DMS53 (cell line): ENCODE results near the gene FAM89B.
"Not testable (repeated sequence)": the region's sequence is repeated elsewhere in the genome, so short reads cannot be mapped to it uniquely, and the experiment has no call there.

Experiments used
- DNase-seq: peaks from one replicate; lab custom pipeline; 2025; lab: John Stamatoyannopoulos, UW

The FAM89B gene

DNA sequence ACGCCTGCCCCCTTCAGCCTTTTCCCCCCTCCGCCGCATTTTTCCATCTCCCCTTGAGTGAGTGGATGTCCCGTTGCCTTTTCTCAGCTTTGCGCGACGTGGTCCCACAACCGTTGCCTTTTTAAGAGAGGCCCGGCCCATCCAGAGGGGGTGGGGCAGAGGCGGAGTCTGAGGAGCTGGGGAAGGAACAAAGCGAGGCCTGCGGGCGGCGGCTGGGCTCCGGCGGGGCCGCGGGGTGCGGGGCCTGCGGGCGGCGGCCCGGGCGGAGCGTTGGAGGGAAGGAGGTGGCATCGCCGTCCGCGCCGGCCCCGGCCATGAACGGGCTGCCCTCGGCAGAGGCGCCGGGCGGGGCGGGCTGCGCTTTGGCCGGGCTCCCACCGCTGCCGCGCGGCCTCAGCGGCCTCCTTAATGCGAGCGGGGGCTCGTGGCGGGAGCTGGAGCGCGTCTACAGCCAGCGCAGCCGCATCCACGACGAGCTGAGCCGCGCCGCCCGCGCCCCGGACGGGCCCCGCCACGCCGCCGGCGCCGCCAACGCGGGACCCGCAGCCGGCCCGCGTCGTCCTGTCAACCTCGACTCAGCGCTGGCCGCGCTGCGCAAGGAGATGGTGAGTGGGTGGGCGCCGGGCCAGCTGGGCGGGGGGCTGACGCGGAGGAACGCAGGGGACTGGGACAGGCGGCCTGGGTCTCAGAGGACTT, at the start of gene FAM89B:
Gene FAM89B, plus strand, starts transcription at position 183 of the 696 bp plus-strand sequence. Its CDS starts 132 bp downstream, at position 315.
- peak; percentile 91 for DNase-seq

DNA sequence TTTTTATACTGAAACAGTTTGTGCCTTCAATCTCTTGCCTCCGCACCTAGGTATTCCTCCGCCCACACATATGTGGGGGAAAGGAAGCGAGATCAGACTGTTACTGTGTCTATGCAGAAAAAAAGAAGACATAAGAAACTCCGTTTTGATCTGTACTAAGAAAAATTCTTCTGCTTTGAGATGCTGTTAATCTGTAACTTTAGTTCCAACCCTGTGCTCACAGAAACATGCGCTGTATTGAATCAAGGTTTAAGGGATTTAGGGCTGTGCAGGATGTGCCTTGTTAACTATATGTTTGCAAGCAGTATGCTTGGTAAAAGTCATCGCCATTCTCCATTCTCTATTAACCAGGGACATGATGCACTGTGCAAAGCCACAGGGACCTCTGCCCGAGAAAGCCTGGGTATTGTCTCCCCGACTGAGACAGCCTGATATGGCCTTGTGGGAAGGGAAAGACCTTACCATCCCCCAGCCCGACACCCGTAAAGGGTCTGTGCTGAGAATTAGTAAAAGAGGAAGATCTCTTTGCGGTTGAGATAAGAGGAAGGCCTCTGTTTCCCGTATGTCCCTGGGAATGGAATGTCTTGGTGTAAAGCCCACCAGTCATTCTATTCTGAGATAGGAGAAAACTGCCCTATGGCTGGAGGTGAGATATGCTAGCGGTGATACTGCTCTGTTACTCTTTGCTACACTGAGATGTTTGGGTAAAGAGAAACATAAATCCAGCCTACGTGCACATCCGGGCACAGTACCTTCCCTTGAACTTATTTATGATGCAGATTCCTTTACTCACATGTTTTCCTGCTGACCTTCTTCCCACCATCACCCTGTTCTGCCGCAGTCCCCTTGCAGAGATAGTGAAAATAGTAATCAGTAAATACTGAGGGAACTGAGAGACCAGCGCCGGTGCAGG, 49.4 kb upstream of the FAM89B start:
- peak; percentile 42 for DNase-seq

DNA sequence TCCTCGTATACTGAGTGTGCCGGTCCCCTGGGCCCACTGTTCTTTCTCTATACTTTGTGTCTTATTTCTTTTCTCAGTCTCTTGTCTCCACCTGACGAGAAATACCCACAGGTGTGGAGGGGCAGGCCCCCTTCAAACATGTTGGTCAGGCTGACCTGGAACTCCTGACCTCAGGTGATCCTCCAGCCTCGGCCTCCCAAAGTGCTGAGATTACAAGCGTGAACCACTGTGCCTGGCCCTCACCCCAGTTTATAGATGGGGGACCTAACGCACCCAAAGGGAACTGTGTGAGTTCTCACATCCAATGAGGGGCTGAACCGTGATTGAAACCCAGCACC, 48.7 kb upstream of the FAM89B start:
- DNase-seq: not testable (repeated sequence)

DNA sequence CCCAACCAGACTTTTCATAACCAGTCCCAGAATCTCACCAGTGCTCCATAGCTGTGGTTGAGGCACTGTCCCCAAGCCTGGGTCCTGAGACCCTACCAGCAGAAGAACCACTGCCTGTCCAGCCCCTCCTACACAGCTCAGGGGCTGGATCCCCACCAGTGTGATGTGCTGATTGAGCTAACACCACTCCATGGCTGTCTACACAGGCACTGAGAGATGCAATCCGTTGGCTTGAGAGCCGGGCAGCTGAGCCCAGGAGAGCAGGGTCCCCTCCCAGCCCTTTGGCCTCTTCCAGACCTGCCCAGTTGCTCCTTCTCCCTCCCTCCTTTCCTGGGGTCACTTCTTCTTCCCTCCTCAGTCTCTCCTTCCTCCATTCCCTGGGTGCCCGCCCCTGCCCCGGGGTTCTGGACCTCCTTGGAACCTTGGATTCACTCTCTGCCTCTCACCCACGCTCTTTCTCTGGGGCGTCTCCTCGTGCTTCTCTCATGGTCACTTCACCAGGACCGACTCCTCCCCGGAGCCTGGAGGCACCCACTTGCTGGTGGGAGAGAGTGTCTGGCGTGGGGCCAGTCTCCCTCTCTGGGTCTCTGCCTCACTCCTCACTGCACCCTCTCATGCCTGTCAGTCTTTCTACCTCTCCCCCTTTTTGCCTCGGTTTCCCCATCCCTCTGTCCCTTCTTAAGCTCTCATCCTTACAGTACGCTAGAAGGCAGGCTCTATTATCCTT, 48.2 kb upstream of the FAM89B start:
- DNase-seq: peak; percentile 70

DNA sequence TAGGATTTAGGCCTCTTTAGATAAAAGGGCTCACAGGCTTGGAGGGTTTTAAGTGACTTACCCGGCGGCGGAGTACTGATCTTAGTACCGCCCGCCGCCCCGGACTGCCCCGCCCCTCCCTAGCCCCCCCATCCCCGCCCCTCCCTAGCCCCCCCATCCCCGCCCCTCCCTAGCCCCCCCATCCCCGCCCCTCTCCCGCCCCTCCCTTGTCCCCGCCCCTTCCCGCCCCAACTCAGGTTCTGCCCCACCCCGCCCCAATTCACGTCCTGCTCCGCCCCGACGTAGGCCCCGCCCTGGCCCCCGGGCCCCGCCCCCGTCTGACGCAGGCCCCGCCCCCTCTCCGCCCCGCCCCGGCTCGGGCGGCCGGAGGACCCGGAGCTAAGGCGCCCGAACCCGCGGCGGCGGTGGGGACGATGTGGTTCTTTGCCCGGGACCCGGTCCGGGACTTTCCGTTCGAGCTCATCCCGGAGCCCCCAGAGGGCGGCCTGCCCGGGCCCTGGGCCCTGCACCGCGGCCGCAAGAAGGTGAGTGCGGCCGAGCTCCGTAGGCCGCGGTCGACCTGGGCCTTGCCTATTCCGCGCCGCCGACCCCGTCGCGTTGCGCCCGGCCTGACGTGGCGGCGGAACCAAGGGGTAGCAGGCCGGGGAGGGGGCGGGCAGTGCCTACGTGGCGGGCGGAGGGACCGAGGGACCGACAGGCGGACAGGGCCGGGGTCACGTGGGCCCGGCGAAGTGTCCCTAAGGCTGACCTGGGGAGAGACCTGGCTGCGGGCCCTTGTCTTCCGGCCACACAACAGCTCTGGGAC, 47.4 kb upstream of the FAM89B start, which contains the start of gene SCYL1:
Gene SCYL1, plus strand, starts transcription at position 343 of the 805 bp plus-strand sequence. Its CDS starts 71 bp downstream, at position 414.
- peak; percentile 85 for DNase-seq

DNA sequence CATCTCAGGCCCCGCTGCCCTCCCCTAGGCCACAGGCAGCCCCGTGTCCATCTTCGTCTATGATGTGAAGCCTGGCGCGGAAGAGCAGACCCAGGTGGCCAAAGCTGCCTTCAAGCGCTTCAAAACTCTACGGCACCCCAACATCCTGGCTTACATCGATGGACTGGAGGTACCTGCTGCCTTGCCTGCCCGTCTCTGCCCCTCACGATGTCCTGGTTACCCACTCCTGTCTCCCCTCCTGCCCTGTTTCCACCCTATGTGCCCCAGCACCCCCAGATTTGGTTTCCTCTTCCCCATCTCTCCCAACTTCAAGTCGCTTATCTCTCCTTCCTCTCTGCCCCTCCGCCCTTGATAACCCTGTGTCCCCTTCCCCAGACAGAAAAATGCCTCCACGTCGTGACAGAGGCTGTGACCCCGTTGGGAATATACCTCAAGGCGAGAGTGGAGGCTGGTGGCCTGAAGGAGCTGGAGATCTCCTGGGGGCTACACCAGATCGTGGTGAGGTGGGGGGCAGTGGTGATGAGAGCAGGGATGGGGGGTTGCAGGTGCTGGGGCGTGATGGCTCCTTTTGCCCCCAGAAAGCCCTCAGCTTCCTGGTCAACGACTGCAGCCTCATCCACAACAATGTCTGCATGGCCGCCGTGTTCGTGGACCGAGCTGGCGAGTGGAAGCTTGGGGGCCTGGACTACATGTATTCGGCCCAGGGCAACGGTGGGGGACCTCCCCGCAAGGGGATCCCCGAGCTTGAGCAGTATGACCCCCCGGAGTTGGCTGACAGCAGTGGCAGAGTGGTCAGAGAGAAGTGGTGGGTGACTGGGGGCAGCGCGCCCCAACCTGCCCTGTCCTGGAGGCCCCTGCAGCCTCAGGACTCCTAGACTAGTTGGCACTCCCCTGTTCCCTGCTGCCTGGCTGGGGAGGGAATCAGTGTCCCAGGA, 46.5 kb upstream of the FAM89B start:
- DNase-seq: no peak

DNA sequence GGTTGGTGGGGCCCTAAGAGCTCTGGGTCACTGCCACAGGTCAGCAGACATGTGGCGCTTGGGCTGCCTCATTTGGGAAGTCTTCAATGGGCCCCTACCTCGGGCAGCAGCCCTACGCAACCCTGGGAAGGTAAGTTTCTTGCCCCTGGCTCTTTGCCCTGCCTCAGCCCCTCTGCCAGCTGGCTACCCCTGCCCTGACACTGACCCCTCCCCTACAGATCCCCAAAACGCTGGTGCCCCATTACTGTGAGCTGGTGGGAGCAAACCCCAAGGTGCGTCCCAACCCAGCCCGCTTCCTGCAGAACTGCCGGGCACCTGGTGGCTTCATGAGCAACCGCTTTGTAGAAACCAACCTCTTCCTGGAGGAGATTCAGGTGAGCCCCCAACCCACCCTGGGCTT, 45.6 kb upstream of the FAM89B start:
- no peak for DNase-seq

DNA sequence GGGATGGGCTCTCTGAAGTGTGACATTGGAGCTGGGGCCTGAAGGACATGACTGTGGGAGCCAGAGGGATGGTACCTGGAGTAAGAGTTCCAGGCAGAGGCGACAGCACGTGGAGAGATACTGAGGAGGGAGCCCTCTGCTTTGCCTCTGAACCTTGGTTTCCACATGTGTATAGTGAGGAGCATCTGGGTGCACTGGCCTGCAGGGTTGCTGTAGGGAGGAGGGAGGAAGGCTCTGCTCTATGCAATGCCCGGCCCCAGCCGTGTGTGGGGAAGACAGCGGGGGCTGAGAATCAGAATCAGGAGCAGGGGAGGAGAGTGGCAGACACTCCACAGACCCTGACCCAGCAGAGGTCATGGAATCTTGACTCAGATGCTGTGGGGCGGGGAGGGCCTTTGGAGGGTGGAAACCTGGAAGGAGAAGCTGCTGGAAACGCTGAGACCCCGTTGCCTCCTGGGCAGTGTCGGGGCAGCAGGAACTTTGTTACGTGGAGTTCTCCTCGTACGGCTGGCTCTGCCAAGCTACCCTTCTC, 43.5 kb upstream of the FAM89B start:
- DNase-seq: no peak

DNA sequence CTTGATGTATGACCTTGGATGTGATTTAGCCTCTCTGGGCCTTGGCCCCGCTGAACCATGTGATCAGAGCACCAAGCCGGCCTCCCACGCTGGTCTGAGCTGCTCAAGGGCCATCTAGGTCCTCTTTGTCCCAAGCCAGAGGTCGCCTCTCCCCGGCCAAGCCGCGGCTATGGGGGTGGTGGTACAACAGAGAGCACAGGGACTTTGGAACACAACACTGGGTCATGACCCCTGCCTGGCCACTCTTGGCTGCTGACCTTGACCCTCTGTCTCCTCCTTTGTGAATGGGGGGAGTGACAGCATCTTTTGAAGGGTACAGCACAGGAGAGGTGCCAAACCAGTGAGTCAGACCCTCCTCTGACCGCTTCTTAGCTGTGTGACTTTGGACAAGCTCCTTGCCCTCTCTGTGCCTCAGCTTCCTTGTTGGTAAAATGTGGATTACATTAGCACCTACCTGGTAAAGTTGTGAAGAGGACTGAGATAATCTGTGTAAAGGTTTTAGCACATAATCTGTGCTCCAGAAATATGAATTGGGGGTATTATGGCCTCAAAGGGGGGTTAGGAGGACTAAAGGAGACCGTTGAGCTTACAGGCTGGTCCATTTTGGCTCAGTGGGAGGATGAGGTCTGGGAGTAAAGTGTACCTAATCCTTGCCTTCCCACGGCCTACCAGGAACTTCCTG, 42.7 kb upstream of the FAM89B start:
- DNase-seq: no peak

DNA sequence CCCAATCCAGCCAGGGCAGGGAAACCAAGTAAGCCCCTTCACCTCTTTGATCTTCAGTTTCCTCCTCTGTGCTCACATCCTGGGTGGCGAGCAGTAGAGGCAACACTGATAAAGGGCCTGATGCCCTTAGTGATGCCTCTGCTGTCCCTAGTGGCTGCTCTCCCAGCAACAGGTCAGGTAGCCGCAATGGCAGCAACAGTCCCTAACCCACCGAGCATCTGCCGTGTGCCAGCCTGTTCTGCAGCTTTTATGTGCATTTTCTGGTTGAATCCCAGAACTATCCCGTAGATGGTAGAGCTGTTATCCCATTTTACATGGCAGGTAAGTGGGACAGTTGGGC, 42.2 kb upstream of the FAM89B start:
- DNase-seq: peak; percentile 60

DNA sequence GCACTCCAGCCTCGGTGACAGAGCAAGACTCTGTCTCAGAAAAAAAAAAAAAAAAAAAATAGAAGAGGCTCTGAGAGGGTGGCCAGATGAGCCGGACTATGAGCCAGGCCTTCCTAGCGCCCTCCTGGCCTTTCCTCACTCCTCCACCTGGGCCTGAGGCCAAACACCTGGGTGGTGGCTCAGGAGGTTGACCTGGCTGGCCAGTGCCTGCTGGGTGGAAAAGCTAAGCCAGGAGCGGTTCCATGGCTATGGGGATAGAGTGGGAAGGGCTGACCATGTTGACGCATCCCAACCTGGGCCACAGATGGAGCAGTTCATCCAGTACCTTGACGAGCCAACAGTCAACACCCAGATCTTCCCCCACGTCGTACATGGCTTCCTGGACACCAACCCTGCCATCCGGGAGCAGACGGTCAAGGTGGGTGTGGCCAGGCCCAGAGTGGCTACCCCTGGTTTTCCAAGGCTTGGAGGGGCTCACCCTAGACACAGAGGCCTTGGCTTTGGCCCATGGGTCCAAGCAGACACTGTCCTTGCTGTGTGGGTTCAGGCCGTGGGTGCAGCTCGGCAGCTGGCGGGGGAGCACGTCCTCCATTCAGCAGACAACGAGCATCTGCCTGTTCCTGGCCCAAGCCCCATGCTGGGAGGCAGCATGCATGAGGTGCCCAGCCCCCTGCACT, 39.8 kb upstream of the FAM89B start:
- no peak for DNase-seq

DNA sequence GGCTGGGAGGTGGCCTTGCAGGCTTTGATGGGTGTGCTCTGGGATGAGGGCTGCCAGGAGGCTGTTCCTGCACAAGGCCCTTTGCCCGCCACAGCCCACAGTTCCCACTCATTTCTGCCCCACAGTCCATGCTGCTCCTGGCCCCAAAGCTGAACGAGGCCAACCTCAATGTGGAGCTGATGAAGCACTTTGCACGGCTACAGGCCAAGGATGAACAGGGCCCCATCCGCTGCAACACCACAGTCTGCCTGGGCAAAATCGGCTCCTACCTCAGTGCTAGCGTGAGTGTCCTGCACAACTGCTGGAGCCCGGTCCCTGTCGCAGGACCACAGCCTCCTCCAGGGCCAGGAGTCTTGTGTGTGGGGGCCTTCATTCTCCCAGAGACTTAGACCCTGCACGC, 37.2 kb upstream of the FAM89B start:
- DNase-seq: no peak

DNA sequence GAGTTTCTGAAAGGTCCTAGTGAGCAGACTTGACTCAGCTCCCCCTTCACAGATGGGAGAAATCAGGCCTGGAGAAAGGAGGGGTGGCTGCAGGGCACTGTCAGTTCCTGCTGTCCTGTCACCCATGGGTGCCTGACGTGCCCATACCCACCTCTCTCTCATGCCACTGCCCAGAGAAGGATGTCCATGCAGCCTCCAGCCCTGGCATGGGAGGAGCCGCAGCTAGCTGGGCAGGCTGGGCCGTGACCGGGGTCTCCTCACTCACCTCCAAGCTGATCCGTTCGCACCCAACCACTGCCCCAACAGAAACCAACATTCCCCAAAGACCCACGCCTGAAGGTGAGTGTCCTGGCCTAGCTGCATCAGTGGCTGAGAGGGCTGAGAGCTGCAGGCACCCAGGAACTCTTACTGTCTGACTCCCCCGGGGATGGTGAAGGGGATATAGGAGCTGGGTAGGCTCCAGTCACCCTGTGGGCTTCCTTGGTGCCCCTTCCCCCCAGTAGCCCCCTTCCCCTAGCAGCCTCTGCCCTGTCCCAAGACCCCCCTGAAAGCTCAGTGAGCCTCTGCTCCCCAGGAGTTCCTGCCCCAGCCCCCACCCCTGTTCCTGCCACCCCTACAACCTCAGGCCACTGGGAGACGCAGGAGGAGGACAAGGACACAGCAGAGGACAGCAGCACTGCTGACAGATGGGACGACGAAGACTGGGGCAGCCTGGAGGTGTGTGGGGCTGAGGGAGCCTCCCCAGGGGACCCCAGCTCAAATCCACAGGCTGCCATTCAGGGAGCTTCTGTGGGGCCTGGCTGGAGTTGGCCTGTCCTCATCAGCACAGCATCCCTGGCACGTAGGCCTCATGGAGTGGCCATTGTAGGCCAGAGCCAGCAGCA, 35.7 kb upstream of the FAM89B start:
- no peak for DNase-seq

DNA sequence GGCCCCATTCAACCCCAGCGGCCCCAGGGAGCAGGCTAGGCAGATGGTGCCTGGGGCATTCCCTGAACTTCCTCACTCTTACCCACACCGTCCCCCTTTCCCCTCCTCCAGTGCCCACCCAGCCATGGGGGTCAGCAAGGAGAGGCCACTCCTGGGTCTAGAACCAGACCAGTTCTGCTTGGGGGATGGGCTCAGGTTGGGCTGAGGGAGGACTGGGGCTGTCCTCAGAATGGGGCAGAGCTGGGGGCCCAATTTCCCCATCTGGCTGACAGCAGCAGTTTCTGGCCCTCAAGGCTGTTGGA, 35.1 kb upstream of the FAM89B start:
- DNase-seq: no peak

DNA sequence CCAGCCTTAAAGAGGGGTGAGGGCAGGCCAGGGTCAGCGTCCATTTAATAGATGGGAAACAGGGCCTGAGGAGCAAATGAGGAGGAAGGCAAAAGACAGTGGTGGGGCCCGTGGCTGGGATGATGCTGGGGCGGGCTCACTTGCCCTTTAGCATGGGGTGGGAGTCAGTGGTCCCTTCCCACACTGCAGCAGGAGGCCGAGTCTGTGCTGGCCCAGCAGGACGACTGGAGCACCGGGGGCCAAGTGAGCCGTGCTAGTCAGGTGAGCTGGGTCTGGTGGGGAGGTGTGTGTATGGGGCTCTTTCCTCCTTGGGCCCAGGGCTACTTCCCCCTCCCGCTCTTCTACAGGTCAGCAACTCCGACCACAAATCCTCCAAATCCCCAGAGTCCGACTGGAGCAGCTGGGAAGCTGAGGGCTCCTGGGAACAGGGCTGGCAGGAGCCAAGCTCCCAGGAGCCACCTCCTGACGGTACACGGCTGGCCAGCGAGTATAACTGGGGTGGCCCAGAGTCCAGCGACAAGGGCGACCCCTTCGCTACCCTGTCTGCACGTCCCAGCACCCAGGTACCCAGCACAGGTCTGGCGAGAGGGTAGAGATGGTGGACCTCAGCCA, 34.6 kb upstream of the FAM89B start:
- DNase-seq: no peak

DNA sequence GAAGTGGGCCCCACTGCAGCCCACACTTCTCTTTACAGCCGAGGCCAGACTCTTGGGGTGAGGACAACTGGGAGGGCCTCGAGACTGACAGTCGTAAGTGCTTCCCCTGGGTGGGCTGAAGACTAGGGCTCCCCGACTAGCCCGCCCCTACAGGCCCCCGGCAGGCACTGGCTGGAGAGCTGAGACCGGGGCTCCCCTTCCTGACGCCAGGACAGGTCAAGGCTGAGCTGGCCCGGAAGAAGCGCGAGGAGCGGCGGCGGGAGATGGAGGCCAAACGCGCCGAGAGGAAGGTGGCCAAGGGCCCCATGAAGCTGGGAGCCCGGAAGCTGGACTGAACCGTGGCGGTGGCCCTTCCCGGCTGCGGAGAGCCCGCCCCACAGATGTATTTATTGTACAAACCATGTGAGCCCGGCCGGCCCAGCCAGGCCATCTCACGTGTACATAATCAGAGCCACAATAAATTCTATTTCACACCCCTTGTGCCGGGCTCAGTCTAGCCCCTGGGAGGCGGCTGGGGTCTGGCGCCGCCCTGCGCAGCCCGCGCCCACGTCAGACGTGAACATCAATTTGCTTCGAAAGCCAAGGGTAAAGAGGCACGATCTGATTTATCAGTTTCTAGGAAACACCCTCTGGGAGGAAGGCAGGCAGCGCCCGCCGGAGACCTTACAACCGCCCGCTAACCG, 34.0 kb upstream of the FAM89B start:
- DNase-seq: no peak
